PC-3 (cell line): ENCODE measurements around the gene MDH1B. TPM values are rescaled to one million over a fixed set of nuclear protein-coding genes. Genes with fewer than 3 reads are reported as not detected.

ENCODE experiments used
- ATAC-seq: fragments of 200-7000 bp; cut with Tn5 transposase; 2 replicates; pipeline ENCODE4 v1.9.1; 2020; ENCODE audit warnings: mild to moderate bottlenecking, moderate library complexity
- BruUV-seq: library from RNA; stranded (reverse); fragments of 400-500 nt; replicated peaks from 2 replicates; lab custom pipeline; 2021; lab: Mats Ljungman, UMichigan
- CTCF ChIA-PET: fragments of 300-600 bp; sonication (Branson Sonifier 250); formaldehyde crosslinking; loops from one replicate; lab custom pipeline; 2022; ENCODE audit warnings: antibody characterized with exemption; lab: Charles Lee
- POLR2A ChIA-PET: fragments of 300-600 bp; sonication (Branson Sonifier 250); formaldehyde crosslinking; loops from one replicate; lab custom pipeline; 2022; ENCODE audit warnings: antibody characterized with exemption; ENCODE audit not compliant: unreplicated experiment; lab: Charles Lee
- DNase-seq: peaks from one replicate; pipeline ENCODE4 v3.0.0-alpha.2; 2015
- H2AFZ ChIP-seq: fragments of 300-600 bp; sonication (generic); 2 replicates; pipeline ENCODE4 v1.6.0; 2016; ENCODE audit warnings: antibody characterized with exemption, low read length
- H3F3A ChIP-seq: fragments of 300-600 bp; sonication (generic); one replicate; pipeline ENCODE4 v1.6.0; 2017; ENCODE audit warnings: antibody characterized with exemption, low read length, control low read depth, mild to moderate bottlenecking; ENCODE audit not compliant: unreplicated experiment
- H3K27ac ChIP-seq: fragments of 300-600 bp; sonication (generic); 2 replicates; pipeline ENCODE4 v1.5.1; 2016; ENCODE audit warnings: mild to moderate bottlenecking, low read length
- H3K27me3 ChIP-seq: fragments of 300-600 bp; sonication (generic); 2 replicates; pipeline ENCODE4 v1.6.1; 2016; ENCODE audit warnings: low read length, mixed read lengths
- H3K36me3 ChIP-seq: fragments of 300-600 bp; sonication (generic); 2 replicates; pipeline ENCODE4 v1.6.1; 2016; ENCODE audit warnings: low read depth, mixed run types, low read length, mixed read lengths
- H3K4me1 ChIP-seq: fragments of 300-600 bp; sonication (generic); 2 replicates; pipeline ENCODE4 v1.5.1; 2016; ENCODE audit warnings: low read length; ENCODE audit not compliant: insufficient read depth
- H3K4me2 ChIP-seq: fragments of 300-600 bp; sonication (generic); 2 replicates; pipeline ENCODE4 v1.6.0; 2016; ENCODE audit warnings: low read length
- H3K4me3 ChIP-seq: fragments of 300-600 bp; sonication (generic); 2 replicates; pipeline ENCODE4 v1.5.1; 2016; ENCODE audit warnings: mild to moderate bottlenecking, low read length, mixed read lengths
- H3K79me2 ChIP-seq: fragments of 300-600 bp; sonication (generic); 2 replicates; pipeline ENCODE4 v1.6.1; 2017; ENCODE audit warnings: low read length, mixed read lengths
- H3K9ac ChIP-seq: fragments of 300-600 bp; sonication (generic); 2 replicates; pipeline ENCODE4 v1.6.0; 2016; ENCODE audit warnings: mild to moderate bottlenecking, low read length
- H3K9me2 ChIP-seq: fragments of 300-600 bp; sonication (generic); replicated peaks from 2 replicates; pipeline ENCODE4 v1.6.1; 2016; ENCODE audit warnings: mixed run types, low read length, mixed read lengths
- H3K9me3 ChIP-seq: fragments of 300-600 bp; sonication (generic); 2 replicates; pipeline ENCODE4 v1.6.1; 2016; ENCODE audit warnings: low read length, mixed read lengths
- H4K20me1 ChIP-seq: fragments of 300-600 bp; sonication (generic); 2 replicates; pipeline ENCODE4 v1.6.1; 2016; ENCODE audit warnings: low read length, mixed read lengths
- EZH2 ChIP-seq: fragments of 300-600 bp; sonication (generic); IDR thresholded peaks from one replicate; pipeline ENCODE4 v1.6.1; 2017; ENCODE audit warnings: antibody characterized with exemption, mild to moderate bottlenecking, low read length; ENCODE audit not compliant: unreplicated experiment
- EZH2phosphoT487 ChIP-seq: fragments of 300-600 bp; sonication (generic); IDR thresholded peaks from 2 replicates; pipeline ENCODE4 v1.6.1; 2018; ENCODE audit warnings: mild to moderate bottlenecking, antibody characterized with exemption, low read length, borderline replicate concordance
- intact Hi-C: fragments of 100-400 bp; cut with micrococcal nuclease; formaldehyde crosslinking; loops from 2 replicates; pipeline ENCODE4 v1.9.0; 2023
- total RNA-seq: library from RNA; depleted of rRNA; stranded (reverse); fragments of >200 nt; gene quantifications from 2 replicates; pipeline ENCODE4 v1.2.3, GENCODE V29; 2014
- TF ChIP-seq, protein P1 (sequence below): fragments of 300-600 bp; sonication (generic); conservative IDR thresholded peaks from 2 replicates; pipeline ENCODE4 v1.5.1; 2017; ENCODE audit warnings: antibody characterized with exemption, low read depth, mild to moderate bottlenecking, low read length

MDH1B gene
- total RNA-seq, 1 experiment from 2014 or later = 0.40 TPM

DNA sequence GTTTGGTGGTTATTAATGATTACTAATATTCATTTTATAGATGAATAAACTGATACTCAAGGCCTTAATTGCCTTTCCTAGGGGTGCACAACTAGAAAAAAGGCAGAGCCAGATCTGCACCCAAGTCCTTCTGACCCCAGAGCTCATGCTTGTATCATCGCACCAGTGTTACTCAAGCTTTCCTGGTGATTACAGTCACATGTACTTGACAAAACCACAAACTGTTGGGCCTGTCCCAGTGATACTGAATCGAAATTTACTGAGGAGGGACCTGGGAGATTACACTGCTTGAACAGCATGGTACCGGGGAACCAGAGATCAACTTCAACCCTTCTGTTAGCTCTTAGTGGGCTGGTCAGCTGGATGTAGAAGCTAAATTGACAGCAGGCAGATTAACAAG, 34.0 kb upstream of the MDH1B start:
- H3K36me3 ChIP-seq = no peaks in the 10 kb centered on the region
- CTCF ChIA-PET = no interaction called here
- TF ChIP-seq EZH2 = no peak
- no peak for TF ChIP-seq EZH2phosphoT487
- TF ChIP-seq, protein P1, sequence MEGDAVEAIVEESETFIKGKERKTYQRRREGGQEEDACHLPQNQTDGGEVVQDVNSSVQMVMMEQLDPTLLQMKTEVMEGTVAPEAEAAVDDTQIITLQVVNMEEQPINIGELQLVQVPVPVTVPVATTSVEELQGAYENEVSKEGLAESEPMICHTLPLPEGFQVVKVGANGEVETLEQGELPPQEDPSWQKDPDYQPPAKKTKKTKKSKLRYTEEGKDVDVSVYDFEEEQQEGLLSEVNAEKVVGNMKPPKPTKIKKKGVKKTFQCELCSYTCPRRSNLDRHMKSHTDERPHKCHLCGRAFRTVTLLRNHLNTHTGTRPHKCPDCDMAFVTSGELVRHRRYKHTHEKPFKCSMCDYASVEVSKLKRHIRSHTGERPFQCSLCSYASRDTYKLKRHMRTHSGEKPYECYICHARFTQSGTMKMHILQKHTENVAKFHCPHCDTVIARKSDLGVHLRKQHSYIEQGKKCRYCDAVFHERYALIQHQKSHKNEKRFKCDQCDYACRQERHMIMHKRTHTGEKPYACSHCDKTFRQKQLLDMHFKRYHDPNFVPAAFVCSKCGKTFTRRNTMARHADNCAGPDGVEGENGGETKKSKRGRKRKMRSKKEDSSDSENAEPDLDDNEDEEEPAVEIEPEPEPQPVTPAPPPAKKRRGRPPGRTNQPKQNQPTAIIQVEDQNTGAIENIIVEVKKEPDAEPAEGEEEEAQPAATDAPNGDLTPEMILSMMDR = no peak
- no peak overlapping the region for H3K27ac ChIP-seq
- no peaks in the 10 kb centered on the region for H3K79me2 ChIP-seq
- POLR2A ChIA-PET = interaction anchor here (0.6 kb wide), 1 partner anchor 8 kb away, joined by 3 read pairs; no protein-coding TSS in a partner anchor
- intact Hi-C loops = no loop called here
- H3K4me3 ChIP-seq = no peak overlapping the region
- 0 out of 2 replicates have a peak, but pooled peaks cover 6% of the 10 kb centered on the region for H3K4me1 ChIP-seq
- H3K9me3 ChIP-seq = no peaks in the 10 kb centered on the region
- BruUV-seq = no TSS peak
- H4K20me1 ChIP-seq = no peaks in the 10 kb centered on the region
- no peak overlapping the region for H2AFZ ChIP-seq
- H3K4me2 ChIP-seq = no peak overlapping the region
- no peak overlapping the region for H3K9ac ChIP-seq
- no peaks in the 10 kb centered on the region for H3F3A ChIP-seq
- DNase-seq = no peak
- no peak for ATAC-seq
- no peaks in the 10 kb centered on the region for H3K27me3 ChIP-seq
- H3K9me2 ChIP-seq = no peaks in the 10 kb centered on the region

DNA sequence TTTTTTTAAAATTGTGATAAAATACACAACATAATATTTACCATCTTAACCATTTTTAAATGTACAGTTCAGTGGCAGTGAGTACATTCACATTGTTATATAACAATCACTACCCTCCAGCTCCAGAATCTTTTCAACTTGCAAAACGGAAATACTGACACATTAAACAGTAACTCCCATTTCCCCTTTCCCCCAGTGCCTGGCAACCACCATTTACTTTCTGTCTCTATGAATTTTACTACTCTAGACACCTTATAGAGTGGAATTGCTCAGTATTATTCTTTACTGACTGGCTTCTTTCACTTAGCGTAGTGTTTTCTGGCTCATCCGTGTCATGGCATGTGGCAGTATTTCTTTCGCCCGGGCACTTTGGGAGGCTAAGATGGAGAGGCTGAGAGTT, 32.9 kb upstream of the MDH1B start:
- no peak overlapping the region for H3K4me2 ChIP-seq
- H3K27me3 ChIP-seq = no peaks in the 10 kb centered on the region
- ChIA-PET POLR2A (no interaction called here), CTCF (interaction anchor here (0.6 kb wide), 1 partner anchor 663 kb away, joined by 3 read pairs; no protein-coding TSS in a partner anchor)
- no peaks in the 10 kb centered on the region for H3F3A ChIP-seq
- H3K9ac ChIP-seq = no peak overlapping the region
- H2AFZ ChIP-seq = no peak overlapping the region
- H4K20me1 ChIP-seq = no peaks in the 10 kb centered on the region
- BruUV-seq = no TSS peak
- H3K27ac ChIP-seq = no peak overlapping the region
- no peaks in the 10 kb centered on the region for H3K9me3 ChIP-seq
- no peak for ATAC-seq
- no peak for TF ChIP-seq EZH2phosphoT487
- TF ChIP-seq EZH2 = no peak
- TF ChIP-seq, protein P1 = no peak
- no peaks in the 10 kb centered on the region for H3K9me2 ChIP-seq
- 0 out of 2 replicates have a peak, but pooled peaks cover 6% of the 10 kb centered on the region for H3K4me1 ChIP-seq
- H3K79me2 ChIP-seq = no peaks in the 10 kb centered on the region
- no peak for DNase-seq
- no peak overlapping the region for H3K4me3 ChIP-seq
- intact Hi-C loops = no loop called here
- H3K36me3 ChIP-seq = no peaks in the 10 kb centered on the region

- ChIA-PET POLR2A (no interaction called here), CTCF (interaction anchor here (0.6 kb wide), 1 partner anchor 664 kb away, joined by 3 read pairs; no protein-coding TSS in a partner anchor)
- Histone ChIP-seq H3K36me3 (peaks cover 4% of the 10 kb centered on the region; the same call in 1 of the 2 replicates), H3K79me2 (no peaks in the 10 kb centered on the region), H3K27me3 (no peaks in the 10 kb centered on the region), H3F3A (no peaks in the 10 kb centered on the region), H4K20me1 (no peaks in the 10 kb centered on the region), H3K9ac (no peak overlapping the region), H3K4me3 (no peak overlapping the region), H3K27ac (no peak overlapping the region), H2AFZ (no peak overlapping the region), H3K9me3 (no peaks in the 10 kb centered on the region), H3K4me1 (0 out of 2 replicates have a peak, but pooled peaks cover 6% of the 10 kb centered on the region), H3K9me2 (no peaks in the 10 kb centered on the region), H3K4me2 (no peak overlapping the region)
- TF ChIP-seq EZH2 (no peak), EZH2phosphoT487 (no peak)
- TF ChIP-seq, protein P1 = no peak
- ATAC-seq = no peak
- no peak for DNase-seq
- intact Hi-C loops = no loop called here
- BruUV-seq = no TSS peak
These were observed 32.2 kb upstream of the MDH1B start for GRCh38 chr2:206797376-206797775.
